IMR-90 (cell line): ENCODE data around the gene HEY2. TPM values are rescaled to one million over a fixed set of nuclear protein-coding genes. Genes with fewer than 3 reads are reported as not detected.

Source experiments
- ATAC-seq: fragments of 200-7000 bp; cut with Tn5 transposase; 2 replicates; pipeline ENCODE4 v1.9.1; 2020; ENCODE audit warnings: low read depth, mild to moderate bottlenecking, moderate library complexity
- BruUV-seq: library from RNA; stranded (reverse); fragments of 400-500 nt; replicated peaks from 2 replicates; lab custom pipeline; 2021; lab: Mats Ljungman, UMichigan
- CTCF ChIA-PET: fragments of 300-600 bp; formaldehyde crosslinking; extraction: SDS; loops from one replicate; lab custom pipeline; 2021; ENCODE audit warnings: antibody characterized with exemption; lab: Yijun Ruan, JAX
- POLR2A ChIA-PET: fragments of 300-600 bp; sonication (Branson Sonifier 250); formaldehyde crosslinking; loops from one replicate; lab custom pipeline; 2022; ENCODE audit warnings: antibody characterized with exemption; ENCODE audit not compliant: unreplicated experiment; lab: Charles Lee
- DNase-seq: peaks from one replicate; pipeline ENCODE4 v3.0.0; 2013
- H2AFZ ChIP-seq: replicated peaks from 2 replicates; pipeline ENCODE3; 2013; ENCODE audit warnings: low read length, mild to moderate bottlenecking; ENCODE audit not compliant: poor library complexity
- H2AK5ac ChIP-seq: 2 replicates; pipeline ENCODE4 v1.6.1; 2013; ENCODE audit warnings: low read depth, low read length, inconsistent platforms
- H2AK9ac ChIP-seq: replicated peaks from 2 replicates; pipeline ENCODE3; 2013; ENCODE audit warnings: mild to moderate bottlenecking, low read depth, low read length, moderate library complexity; ENCODE audit not compliant: poor library complexity
- H2BK120ac ChIP-seq: 2 replicates; pipeline ENCODE4 v1.6.1; 2013; ENCODE audit warnings: low read depth, low read length, inconsistent platforms
- H2BK15ac ChIP-seq: 3 replicates; pipeline ENCODE4 v1.6.1; 2013; ENCODE audit warnings: low read depth, low read length, inconsistent platforms
- H2BK20ac ChIP-seq: 2 replicates; pipeline ENCODE4 v1.6.1; 2013; ENCODE audit warnings: low read depth, mild to moderate bottlenecking, inconsistent platforms, low read length, moderate library complexity
- H2BK5ac ChIP-seq: 2 replicates; pipeline ENCODE4 v1.6.1; 2013; ENCODE audit warnings: mild to moderate bottlenecking, low read depth, low read length, inconsistent platforms; ENCODE audit not compliant: poor library complexity, severe bottlenecking
- H3K14ac ChIP-seq: replicated peaks from 2 replicates; pipeline ENCODE4 v1.6.1; 2013; ENCODE audit warnings: low read depth, low read length, inconsistent platforms
- H3K18ac ChIP-seq: 2 replicates; pipeline ENCODE4 v1.6.1; 2013; ENCODE audit warnings: low read depth, low read length, control low read depth
- H3K23ac ChIP-seq: 2 replicates; pipeline ENCODE4 v1.6.1; 2013; ENCODE audit warnings: low read depth, low read length, inconsistent platforms
- H3K27ac ChIP-seq: 2 replicates; pipeline ENCODE4 v1.5.1; 2013; ENCODE audit warnings: mild to moderate bottlenecking, control low read depth, low read length; ENCODE audit not compliant: insufficient read depth
- H3K27me3 ChIP-seq: 2 replicates; pipeline ENCODE4 v1.6.1; 2013; ENCODE audit warnings: low read length; ENCODE audit not compliant: control insufficient read depth, insufficient read depth
- H3K36me3 ChIP-seq: 2 replicates; pipeline ENCODE4 v1.6.1; 2013; ENCODE audit warnings: low read length, mixed read lengths; ENCODE audit not compliant: control insufficient read depth, insufficient read depth
- H3K4ac ChIP-seq: 2 replicates; pipeline ENCODE4 v1.6.1; 2013; ENCODE audit warnings: low read depth, low read length, inconsistent platforms
- H3K4me1 ChIP-seq: 2 replicates; pipeline ENCODE4 v1.6.1; 2013; ENCODE audit warnings: low read length, mixed read lengths; ENCODE audit not compliant: control insufficient read depth, insufficient read depth
- H3K4me2 ChIP-seq: 2 replicates; pipeline ENCODE4 v1.6.1; 2013; ENCODE audit warnings: low read depth, mild to moderate bottlenecking, control low read depth, low read length, moderate library complexity
- H3K4me3 ChIP-seq: 2 replicates; pipeline ENCODE4 v1.5.1; 2013; ENCODE audit warnings: low read depth, mild to moderate bottlenecking, control low read depth, low read length, moderate library complexity; ENCODE audit not compliant: insufficient read depth
- H3K56ac ChIP-seq: 2 replicates; pipeline ENCODE4 v1.6.1; 2013; ENCODE audit warnings: low read length, inconsistent platforms; ENCODE audit not compliant: insufficient read depth; ENCODE audit errors: extremely low read depth
- H3K79me1 ChIP-seq, 2 experiments: 2 replicates each; pipeline ENCODE4 v1.6.1; 2013; ENCODE audit warnings: low read length in 2 of 2, inconsistent platforms in 1 of 2, low read depth in 1 of 2
- H3K9ac ChIP-seq: 2 replicates; pipeline ENCODE4 v1.6.1; 2013; ENCODE audit warnings: low read depth, low read length, control low read depth
- H3K9me1 ChIP-seq: 2 replicates; pipeline ENCODE4 v1.6.1; 2013; ENCODE audit warnings: low read length, inconsistent platforms; ENCODE audit not compliant: insufficient read depth
- H3K9me3 ChIP-seq: 2 replicates; pipeline ENCODE4 v1.6.1; 2013; ENCODE audit warnings: low read length; ENCODE audit not compliant: control insufficient read depth, insufficient read depth
- H4K20me1 ChIP-seq: 2 replicates; pipeline ENCODE4 v1.6.1; 2013; ENCODE audit warnings: low read length, inconsistent platforms; ENCODE audit not compliant: insufficient read depth
- H4K5ac ChIP-seq: 2 replicates; pipeline ENCODE4 v1.6.1; 2013; ENCODE audit warnings: mild to moderate bottlenecking, low read depth, low read length, control low read depth
- H4K8ac ChIP-seq, 2 experiments: 2 replicates each; pipeline ENCODE4 v1.6.1; 2013; ENCODE audit warnings: low read depth in 2 of 2, low read length in 2 of 2, control low read depth in 1 of 2, inconsistent platforms in 1 of 2
- H4K91ac ChIP-seq: 2 replicates; pipeline ENCODE4 v1.6.1; 2013; ENCODE audit warnings: low read depth, low read length, inconsistent platforms; ENCODE audit not compliant: insufficient read depth
- BHLHE40 ChIP-seq: fragments of 150-350 bp; IDR thresholded peaks from 2 replicates; pipeline ENCODE4 v1.6.1; 2016; ENCODE audit warnings: mild to moderate bottlenecking, low read depth, low read length
- CEBPB ChIP-seq: IDR thresholded peaks from 2 replicates; pipeline ENCODE4 v1.6.1; 2012; ENCODE audit warnings: low read depth, low read length, improper control_type of control experiment
- CHD1 ChIP-seq: IDR thresholded peaks from 2 replicates; pipeline ENCODE4 v1.6.1; 2012; ENCODE audit warnings: low read depth, low read length, improper control_type of control experiment
- FOS ChIP-seq: fragments of 150-350 bp; IDR thresholded peaks from 2 replicates; pipeline ENCODE4 v1.6.1; 2016; ENCODE audit warnings: low read depth, low read length
- MAFK ChIP-seq: IDR thresholded peaks from 2 replicates; pipeline ENCODE4 v1.6.1; 2012; ENCODE audit warnings: low read depth, low read length, improper control_type of control experiment
- MAZ ChIP-seq: IDR thresholded peaks from 2 replicates; pipeline ENCODE4 v1.6.1; 2012; ENCODE audit warnings: low read depth, mild to moderate bottlenecking, low read length, improper control_type of control experiment, moderate library complexity, borderline replicate concordance
- MXI1 ChIP-seq: IDR thresholded peaks from 2 replicates; pipeline ENCODE4 v1.6.1; 2012; ENCODE audit warnings: low read depth, mild to moderate bottlenecking, low read length, moderate library complexity, borderline replicate concordance
- NFE2L2 ChIP-seq: fragments of 150-350 bp; IDR thresholded peaks from 2 replicates; pipeline ENCODE4 v1.6.1; 2016; ENCODE audit warnings: low read depth, mild to moderate bottlenecking, low read length
- POLR2A ChIP-seq: IDR thresholded peaks from 2 replicates; pipeline ENCODE4 v1.6.1; 2012; ENCODE audit warnings: mild to moderate bottlenecking, low read depth, low read length
- RAD21 ChIP-seq: IDR thresholded peaks from 2 replicates; pipeline ENCODE4 v1.6.1; 2012; ENCODE audit warnings: low read length, improper control_type of control experiment
- RCOR1 ChIP-seq: IDR thresholded peaks from 2 replicates; pipeline ENCODE4 v1.6.1; 2012; ENCODE audit warnings: mild to moderate bottlenecking, low read length, improper control_type of control experiment; ENCODE audit not compliant: insufficient replicate concordance
- RFX5 ChIP-seq: IDR thresholded peaks from 2 replicates; pipeline ENCODE4 v1.8.0; 2012; ENCODE audit warnings: low read depth, mild to moderate bottlenecking, low read length, moderate library complexity
- WGBS, 2 experiments: methylation state at CpG; one replicate each; pipeline versions ENCODE4 v1.1.5 to v1.1.7; 2013; ENCODE audit warnings: missing lambda C conversion rate in 2 of 2; ENCODE audit not compliant: insufficient read length in 1 of 2; ENCODE audit errors: extremely low coverage in 2 of 2; 5-methylcytosine and 5-hydroxymethylcytosine counted together
- dilution Hi-C: fragments of 300-500 bp; cut with HindIII; formaldehyde crosslinking; loops from one replicate; pipeline ENCODE4 v1.14.3; 2018; ENCODE audit warnings: low sequenced_read_pairs; ENCODE audit not compliant: unreplicated experiment
- in situ Hi-C: fragments of 300-500 bp; cut with MboI; formaldehyde crosslinking; loops from 3 replicates; pipeline ENCODE4 v1.14.3; 2019; ENCODE audit warnings: low sequenced_read_pairs, inconsistent platforms, mixed read lengths
- intact Hi-C: fragments of 100-400 bp; cut with micrococcal nuclease; formaldehyde crosslinking; loops from 2 replicates; pipeline ENCODE4 v1.10.0; 2022
- polyA plus RNA-seq, 3 experiments: library from polyadenylated mRNA; depleted of rRNA; stranded (reverse); fragments of >200 nt; gene quantifications; 2 replicates each; pipeline ENCODE4 v1.2.3, GENCODE V29; 2012; ENCODE audit warnings: low replicate concordance in 1 of 3
- total RNA-seq: library from RNA; depleted of rRNA; stranded (reverse); fragments of >200 nt; gene quantifications from 2 replicates; pipeline ENCODE4 v1.2.3, GENCODE V29; 2012
- TF ChIP-seq, protein P1 (sequence below): fragments of 150-350 bp; IDR thresholded peaks from 2 replicates; pipeline ENCODE4 v1.6.1; 2016; ENCODE audit warnings: low read depth, mild to moderate bottlenecking, low read length, moderate library complexity, borderline replicate concordance
- TF ChIP-seq, protein P2 (sequence below): conservative IDR thresholded peaks from 2 replicates; pipeline ENCODE4 v1.5.1; 2012; ENCODE audit warnings: mild to moderate bottlenecking, low read depth, low read length, improper control_type of control experiment

The HEY2 gene
- total and polyA plus RNA-seq, 2 of the 4 experiments (the other 2 are of a cell fraction), result not detected

DNA sequence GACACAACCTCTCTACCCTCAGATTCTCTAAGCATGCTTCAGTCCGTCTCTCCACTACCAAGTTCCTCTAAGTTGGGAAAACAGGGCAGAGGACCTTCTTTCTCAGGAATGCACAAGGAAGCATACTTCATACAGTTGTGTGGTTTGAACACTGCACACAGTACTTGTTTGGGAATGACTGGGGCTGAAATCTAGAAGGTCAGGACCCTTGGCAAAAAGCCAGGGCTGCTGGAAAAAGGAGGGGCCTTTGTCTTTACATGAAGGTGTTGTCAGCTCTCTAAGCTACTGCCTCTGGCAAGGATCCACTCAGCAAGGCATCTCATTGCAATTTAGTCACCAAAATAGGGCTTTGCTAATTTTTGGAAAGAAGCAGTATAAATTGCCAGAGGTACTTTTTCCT lies 20.7 kb upstream of the HEY2 start:
- POLR2A ChIA-PET, result no interaction called here
- no peak for ATAC-seq

More for the DNA sequence above, 20.7 kb upstream of the HEY2 start:
- H3K4me2 ChIP-seq, result no peak overlapping the region
- no peaks in the 10 kb centered on the region for H3K79me1 ChIP-seq
- TF ChIP-seq CEBPB (no peak), FOS (no peak), MAFK (no peak), POLR2A (no peak), MXI1 (no peak), RCOR1 (no peak), MAZ (no peak), CHD1 (no peak), RFX5 (no peak), RAD21 (no peak), BHLHE40 (no peak), NFE2L2 (no peak)
- TF ChIP-seq, protein P1, sequence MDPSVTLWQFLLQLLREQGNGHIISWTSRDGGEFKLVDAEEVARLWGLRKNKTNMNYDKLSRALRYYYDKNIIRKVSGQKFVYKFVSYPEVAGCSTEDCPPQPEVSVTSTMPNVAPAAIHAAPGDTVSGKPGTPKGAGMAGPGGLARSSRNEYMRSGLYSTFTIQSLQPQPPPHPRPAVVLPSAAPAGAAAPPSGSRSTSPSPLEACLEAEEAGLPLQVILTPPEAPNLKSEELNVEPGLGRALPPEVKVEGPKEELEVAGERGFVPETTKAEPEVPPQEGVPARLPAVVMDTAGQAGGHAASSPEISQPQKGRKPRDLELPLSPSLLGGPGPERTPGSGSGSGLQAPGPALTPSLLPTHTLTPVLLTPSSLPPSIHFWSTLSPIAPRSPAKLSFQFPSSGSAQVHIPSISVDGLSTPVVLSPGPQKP, result no peak
- TF ChIP-seq, protein P2, sequence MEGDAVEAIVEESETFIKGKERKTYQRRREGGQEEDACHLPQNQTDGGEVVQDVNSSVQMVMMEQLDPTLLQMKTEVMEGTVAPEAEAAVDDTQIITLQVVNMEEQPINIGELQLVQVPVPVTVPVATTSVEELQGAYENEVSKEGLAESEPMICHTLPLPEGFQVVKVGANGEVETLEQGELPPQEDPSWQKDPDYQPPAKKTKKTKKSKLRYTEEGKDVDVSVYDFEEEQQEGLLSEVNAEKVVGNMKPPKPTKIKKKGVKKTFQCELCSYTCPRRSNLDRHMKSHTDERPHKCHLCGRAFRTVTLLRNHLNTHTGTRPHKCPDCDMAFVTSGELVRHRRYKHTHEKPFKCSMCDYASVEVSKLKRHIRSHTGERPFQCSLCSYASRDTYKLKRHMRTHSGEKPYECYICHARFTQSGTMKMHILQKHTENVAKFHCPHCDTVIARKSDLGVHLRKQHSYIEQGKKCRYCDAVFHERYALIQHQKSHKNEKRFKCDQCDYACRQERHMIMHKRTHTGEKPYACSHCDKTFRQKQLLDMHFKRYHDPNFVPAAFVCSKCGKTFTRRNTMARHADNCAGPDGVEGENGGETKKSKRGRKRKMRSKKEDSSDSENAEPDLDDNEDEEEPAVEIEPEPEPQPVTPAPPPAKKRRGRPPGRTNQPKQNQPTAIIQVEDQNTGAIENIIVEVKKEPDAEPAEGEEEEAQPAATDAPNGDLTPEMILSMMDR, result no peak
- H3K27ac ChIP-seq, result no peak overlapping the region
- H4K5ac ChIP-seq, result no peak overlapping the region
- no peak overlapping the region for H3K4ac ChIP-seq
- CTCF ChIA-PET, result no interaction called here
- no peaks in the 10 kb centered on the region for H3K4me1 ChIP-seq
- H2AFZ ChIP-seq, result no peak overlapping the region
- peaks cover 2% of the 10 kb centered on the region for H3K27me3 ChIP-seq
- no peak overlapping the region for H2BK5ac ChIP-seq
- H3K4me3 ChIP-seq, result no peak overlapping the region
- no peak overlapping the region for H3K14ac ChIP-seq
- no peak overlapping the region for H3K9ac ChIP-seq
- H4K91ac ChIP-seq, result no peak overlapping the region
- H3K18ac ChIP-seq, result no peak overlapping the region
- H4K8ac ChIP-seq, result no peak overlapping the region
- H2BK15ac ChIP-seq, result no peak overlapping the region
- no TSS peak for BruUV-seq
- no peaks in the 10 kb centered on the region for H3K36me3 ChIP-seq
- DNase-seq, result no peak
- no peaks in the 10 kb centered on the region for H3K9me1 ChIP-seq
- no peak overlapping the region for H3K23ac ChIP-seq
- intact Hi-C loops (no loop called here), in situ Hi-C loops (no loop called here), dilution Hi-C loops (no loop called here)
- no peaks in the 10 kb centered on the region for H3K9me3 ChIP-seq
- no peak overlapping the region for H3K56ac ChIP-seq
- no peaks in the 10 kb centered on the region for H4K20me1 ChIP-seq
- no peak overlapping the region for H2BK20ac ChIP-seq
- no CpG with 5 or more reads among the region's 1 CpG for WGBS, 2 experiments
- H2AK5ac ChIP-seq, result no peak overlapping the region
- no peak overlapping the region for H2BK120ac ChIP-seq
- H2AK9ac ChIP-seq, result no peak overlapping the region
